Thoracic aorta (tissue), 2 donors: ENCODE data around the gene FGD4. TPM values are rescaled to one million over a fixed set of nuclear protein-coding genes. Genes with fewer than 3 reads are reported as not detected.

Source experiments
- ATAC-seq: fragments of 150-250 bp; one replicate; pipeline ENCODE4 v1.8.0; 2017; ENCODE audit warnings: low read depth; ENCODE audit not compliant: insufficient number of reproducible peaks, low FRiP score
- DNase-seq: peaks from one replicate; pipeline ENCODE4 v3.0.0-alpha.2; 2020; ENCODE audit warnings: low spot score
- H3K27ac ChIP-seq, 2 donors: fragments of 200-600 bp; sonication (generic); 1 replicate in 1 of 2; 2 replicates in 1 of 2; pipeline ENCODE4 v1.5.1; 2016; ENCODE audit warnings: mild to moderate bottlenecking in 2 of 2, moderate library complexity in 2 of 2
- H3K27me3 ChIP-seq: fragments of 200-600 bp; sonication (generic); replicated peaks from 2 replicates; pipeline ENCODE4 v1.6.0; 2016; ENCODE audit warnings: mild to moderate bottlenecking; ENCODE audit not compliant: insufficient read depth
- H3K36me3 ChIP-seq: fragments of 200-600 bp; sonication (generic); one replicate; pipeline ENCODE4 v1.5.1; 2016
- H3K4me1 ChIP-seq, 2 donors: fragments of 200-600 bp; sonication (generic); 1 replicate in 1 of 2; 2 replicates in 1 of 2; pipeline versions ENCODE4 v1.5.1 to v1.6.0; 2016; ENCODE audit warnings: low read depth in 2 of 2, mild to moderate bottlenecking in 1 of 2; ENCODE audit not compliant: control insufficient read depth in 1 of 2
- H3K4me3 ChIP-seq: fragments of 200-600 bp; sonication (generic); 2 replicates; pipeline ENCODE4 v1.5.1; 2016; ENCODE audit warnings: mild to moderate bottlenecking
- H3K9me3 ChIP-seq: fragments of 200-600 bp; sonication (generic); 2 replicates; pipeline ENCODE4 v1.5.1; 2016
- total RNA-seq, 2 donors: library from RNA; depleted of rRNA; stranded (reverse); fragments of >200 nt; gene quantifications; one replicate each; pipeline versions ENCODE4 v1.1.0 to v1.2.3, GENCODE V29; 2016
- TF ChIP-seq, protein P1 (sequence below): fragments of 200-600 bp; sonication (generic); IDR thresholded peaks from one replicate; pipeline ENCODE4 v1.5.1; 2019; ENCODE audit warnings: antibody characterized with exemption

FGD4 gene
- total RNA-seq, 2 donors from 2014 or later, result 52.7 to 61.6 TPM

DNA sequence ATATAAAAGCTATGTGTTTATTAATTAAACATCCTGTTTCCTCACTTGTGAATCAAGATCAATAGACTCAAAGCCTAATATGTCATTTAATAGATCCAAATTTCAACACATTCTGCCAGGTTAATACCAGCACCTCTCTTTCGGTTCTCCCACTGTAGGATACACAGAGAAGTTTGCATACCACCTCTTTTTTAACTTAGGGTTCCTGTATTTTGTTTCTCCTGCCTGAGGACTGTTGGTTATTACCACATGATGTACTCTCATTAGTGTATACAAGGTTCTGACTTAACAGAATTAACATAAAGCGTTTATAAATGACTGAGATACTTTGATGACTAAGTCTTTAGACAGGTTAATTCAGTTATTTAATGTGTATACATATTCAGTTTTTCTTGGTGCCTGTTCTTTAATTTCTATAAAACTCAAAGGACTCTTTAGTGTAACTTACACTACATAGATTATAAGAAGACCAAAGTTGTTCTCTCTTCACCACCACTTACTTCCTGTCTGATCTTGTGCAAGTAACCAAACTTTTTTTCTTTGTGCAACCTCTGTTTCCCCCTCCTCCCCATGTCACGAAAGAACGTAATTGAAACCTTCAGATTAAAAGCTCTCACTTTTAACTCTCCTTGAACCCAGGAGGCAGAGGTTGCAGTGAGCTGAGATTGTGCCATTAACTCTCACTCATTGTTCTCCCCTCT lies 190.0 kb downstream of the FGD4 start:
- TF ChIP-seq, protein P1, sequence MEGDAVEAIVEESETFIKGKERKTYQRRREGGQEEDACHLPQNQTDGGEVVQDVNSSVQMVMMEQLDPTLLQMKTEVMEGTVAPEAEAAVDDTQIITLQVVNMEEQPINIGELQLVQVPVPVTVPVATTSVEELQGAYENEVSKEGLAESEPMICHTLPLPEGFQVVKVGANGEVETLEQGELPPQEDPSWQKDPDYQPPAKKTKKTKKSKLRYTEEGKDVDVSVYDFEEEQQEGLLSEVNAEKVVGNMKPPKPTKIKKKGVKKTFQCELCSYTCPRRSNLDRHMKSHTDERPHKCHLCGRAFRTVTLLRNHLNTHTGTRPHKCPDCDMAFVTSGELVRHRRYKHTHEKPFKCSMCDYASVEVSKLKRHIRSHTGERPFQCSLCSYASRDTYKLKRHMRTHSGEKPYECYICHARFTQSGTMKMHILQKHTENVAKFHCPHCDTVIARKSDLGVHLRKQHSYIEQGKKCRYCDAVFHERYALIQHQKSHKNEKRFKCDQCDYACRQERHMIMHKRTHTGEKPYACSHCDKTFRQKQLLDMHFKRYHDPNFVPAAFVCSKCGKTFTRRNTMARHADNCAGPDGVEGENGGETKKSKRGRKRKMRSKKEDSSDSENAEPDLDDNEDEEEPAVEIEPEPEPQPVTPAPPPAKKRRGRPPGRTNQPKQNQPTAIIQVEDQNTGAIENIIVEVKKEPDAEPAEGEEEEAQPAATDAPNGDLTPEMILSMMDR, result no peak
- no peak overlapping the region for H3K27ac ChIP-seq
- no peak overlapping the region for H3K4me3 ChIP-seq
- H3K4me1 ChIP-seq, result no peaks in the 10 kb centered on the region
- DNase-seq (no peak), ATAC-seq (no peak)
- peaks cover 5% of the 10 kb centered on the region for H3K36me3 ChIP-seq
- no peaks in the 10 kb centered on the region for H3K9me3 ChIP-seq
- no peaks in the 10 kb centered on the region for H3K27me3 ChIP-seq

- Histone ChIP-seq H3K27ac (no peak overlapping the region), H3K4me1 (no peaks in the 10 kb centered on the region), H3K4me3 (no peak overlapping the region), H3K27me3 (no peaks in the 10 kb centered on the region), H3K9me3 (no peaks in the 10 kb centered on the region), H3K36me3 (peaks cover 5% of the 10 kb centered on the region)
- ATAC-seq (no peak), DNase-seq (no peak)
- TF ChIP-seq, protein P1, result no peak
Measured at GRCh38 chr12:32595251-32595650, 195.9 kb downstream of the FGD4 start.

- Histone ChIP-seq H3K27ac (no peak overlapping the region), H3K9me3 (no peaks in the 10 kb centered on the region), H3K4me1 (no peaks in the 10 kb centered on the region), H3K27me3 (no peaks in the 10 kb centered on the region), H3K4me3 (no peak overlapping the region), H3K36me3 (no peaks in the 10 kb centered on the region)
- DNase-seq (no peak), ATAC-seq (no peak)
- TF ChIP-seq, protein P1, result no peak
Measured at GRCh38 chr12:32596030-32596429, 196.7 kb downstream of the FGD4 start.

DNA sequence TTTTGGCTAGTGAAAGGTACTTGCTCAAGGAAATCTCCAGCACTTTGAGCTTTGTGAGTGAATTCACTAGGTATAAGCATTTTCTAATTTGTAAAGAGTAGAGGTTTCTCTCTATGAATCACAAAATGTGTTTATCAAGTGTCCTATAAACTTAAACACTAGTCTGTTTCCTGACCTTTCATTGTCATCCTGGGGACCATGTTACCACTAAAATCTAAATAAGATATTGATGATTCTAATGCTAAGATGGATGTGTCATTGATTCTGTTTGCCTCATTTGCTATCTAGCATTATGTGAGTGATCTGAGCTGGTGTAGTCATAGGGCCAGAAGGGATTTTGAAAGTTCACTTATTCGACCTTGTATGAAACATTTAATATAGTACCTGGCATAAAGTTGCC lies 199.3 kb downstream of the FGD4 start:
- Histone ChIP-seq H3K36me3 (peaks cover 7% of the 10 kb centered on the region), H3K27ac (no peak overlapping the region), H3K4me1 (no peaks in the 10 kb centered on the region), H3K27me3 (no peaks in the 10 kb centered on the region), H3K9me3 (no peaks in the 10 kb centered on the region), H3K4me3 (no peak overlapping the region)
- TF ChIP-seq, protein P1, result no peak
- ATAC-seq (no peak), DNase-seq (no peak)

- Histone ChIP-seq H3K27ac (no peak overlapping the region), H3K4me3 (no peak overlapping the region), H3K9me3 (no peaks in the 10 kb centered on the region), H3K4me1 (peaks cover 0 to 8% of the 10 kb centered on the region in 2 donors), H3K27me3 (no peaks in the 10 kb centered on the region), H3K36me3 (peaks cover 7% of the 10 kb centered on the region)
- TF ChIP-seq, protein P1, result no peak
- no peak for ATAC-seq
- no peak for DNase-seq
Measured at GRCh38 chr12:32600681-32601080, 201.3 kb downstream of the FGD4 start.
